CD4-positive, alpha-beta T cell treated with Interleukin-4 for 4 hours (primary cell): ENCODE measurements around the gene MARCHF10.

Source experiments
- DNase-seq: peaks from one replicate; pipeline ENCODE4 v3.0.0-alpha.2; 2020

Gene MARCHF10

GRCh38 chr17:62749926-62750325 is 58.2 kb downstream of the MARCHF10 start:
- no peak for DNase-seq

- DNase-seq: no peak
These were observed 61.2 kb downstream of the MARCHF10 start for GRCh38 chr17:62746941-62747340.

- no peak for DNase-seq
These were observed 62.3 kb downstream of the MARCHF10 start for GRCh38 chr17:62745806-62746205.

GRCh38 chr17:62744259-62744658 is 63.9 kb downstream of the MARCHF10 start:
- no peak for DNase-seq

GRCh38 chr17:62741290-62741689 is 66.8 kb downstream of the MARCHF10 start:
- no peak for DNase-seq

- DNase-seq: no peak
These were observed 68.3 kb downstream of the MARCHF10 start for GRCh38 chr17:62739645-62740388.

GRCh38 chr17:62738281-62738680 is 69.8 kb downstream of the MARCHF10 start:
- DNase-seq: no peak

GRCh38 chr17:62737513-62737912 is 70.6 kb downstream of the MARCHF10 start:
- no peak for DNase-seq

- DNase-seq: no peak
These were observed 73.0 kb downstream of the MARCHF10 start for GRCh38 chr17:62735044-62735651.

- no peak for DNase-seq
These were observed 76.0 kb downstream of the MARCHF10 start for GRCh38 chr17:62732125-62732524.

GRCh38 chr17:62727916-62728672 is 80.0 kb downstream of the MARCHF10 start:
- no peak for DNase-seq

GRCh38 chr17:62725791-62726249 is 82.3 kb downstream of the MARCHF10 start:
- no peak for DNase-seq

GRCh38 chr17:62724398-62725146 is 83.5 kb downstream of the MARCHF10 start:
- peak; percentile 81 for DNase-seq

- no peak for DNase-seq
These were observed 84.3 kb downstream of the MARCHF10 start for GRCh38 chr17:62723842-62724241.

- no peak for DNase-seq
These were observed 85.5 kb downstream of the MARCHF10 start for GRCh38 chr17:62722625-62723024.

GRCh38 chr17:62720126-62720850 is 87.8 kb downstream of the MARCHF10 start:
- no peak for DNase-seq

GRCh38 chr17:62719586-62719985 is 88.5 kb downstream of the MARCHF10 start:
- no peak for DNase-seq

GRCh38 chr17:62718429-62718828 is 89.7 kb downstream of the MARCHF10 start:
- no peak for DNase-seq

GRCh38 chr17:62717889-62718288 is 90.2 kb downstream of the MARCHF10 start:
- no peak for DNase-seq

- no peak for DNase-seq
These were observed 90.6 kb downstream of the MARCHF10 start for GRCh38 chr17:62717589-62717855.

GRCh38 chr17:62716834-62717588 is 91.1 kb downstream of the MARCHF10 start:
- no peak for DNase-seq

GRCh38 chr17:62715882-62716390 is 92.2 kb downstream of the MARCHF10 start:
- no peak for DNase-seq
